GM19452 (cell line): ENCODE data around the gene COPS4.
"Not testable (repeated sequence)": the region's sequence is repeated elsewhere in the genome, so short reads cannot be mapped to it uniquely, and the experiment has no call there.

ENCODE experiments used
- ATAC-seq: cut with Tn5 transposase; IDR thresholded peaks from one replicate; pipeline ENCODE4 v1.9.1; 2021; ENCODE audit not compliant: unreplicated experiment

Gene COPS4

DNA sequence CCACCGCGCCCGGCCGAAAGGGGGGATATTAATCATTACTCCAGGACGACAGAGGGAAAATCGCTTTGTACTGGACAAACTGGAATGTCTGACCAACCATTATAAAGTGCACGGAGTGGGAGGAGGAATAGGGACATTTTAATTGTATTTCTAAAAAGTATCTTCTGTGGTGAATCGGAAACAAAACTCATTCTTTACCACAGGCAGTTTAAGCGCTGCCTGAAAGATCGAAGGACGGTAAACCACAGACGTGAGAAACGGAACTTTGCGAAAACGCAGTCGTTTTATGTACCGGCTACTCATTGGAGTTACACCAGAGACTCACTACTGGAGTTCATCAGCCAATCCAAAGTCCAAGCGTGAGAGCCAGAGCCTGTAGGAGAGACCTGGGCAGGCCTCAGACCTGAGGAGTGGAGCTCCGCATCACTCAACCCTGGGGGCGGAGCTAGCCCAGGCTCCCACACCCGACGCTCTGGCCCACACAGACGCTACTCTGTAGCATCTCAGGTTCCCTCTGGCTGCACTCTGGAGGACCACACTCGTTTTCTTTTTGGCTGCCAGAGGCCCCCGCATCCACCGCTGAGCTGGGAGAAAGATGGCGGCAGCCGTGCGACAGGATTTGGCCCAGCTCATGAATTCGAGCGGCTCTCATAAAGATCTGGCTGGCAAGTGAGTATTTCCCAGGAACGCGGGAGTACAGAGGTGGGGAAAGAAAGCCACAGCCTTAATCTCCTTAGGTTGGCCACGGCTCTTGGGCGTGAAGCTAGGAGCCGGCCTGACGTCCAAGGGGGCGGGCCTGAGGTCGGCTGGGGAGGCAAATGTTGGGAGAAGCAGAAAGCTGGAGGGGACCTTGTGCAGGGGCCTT, at the start of gene COPS4:
TSS of gene COPS4 (plus strand) at position 554 of the 865 bp plus-strand sequence. CDS start at position 596, 42 bp downstream.
- peak; percentile 99 for ATAC-seq

DNA sequence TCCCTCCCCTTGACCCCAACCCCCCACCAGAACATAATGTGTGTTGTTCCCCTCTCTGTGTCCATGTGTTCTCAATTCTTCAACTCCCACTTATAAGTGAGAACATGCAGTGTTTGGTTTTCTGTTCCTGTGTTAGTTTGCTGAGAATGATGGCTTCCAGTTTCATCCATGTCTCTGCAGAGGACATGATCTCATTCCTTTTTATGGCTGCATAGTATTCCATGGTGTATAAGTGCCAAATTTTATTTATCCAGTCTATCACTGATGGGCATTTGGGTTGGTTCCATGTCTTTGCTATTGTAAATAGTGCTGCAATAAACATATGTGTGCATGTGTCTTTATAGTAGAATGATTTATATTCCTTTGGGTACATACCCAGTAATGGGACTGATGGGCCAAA, 47.5 kb upstream of the COPS4 start:
- ATAC-seq, result not testable (repeated sequence)

DNA sequence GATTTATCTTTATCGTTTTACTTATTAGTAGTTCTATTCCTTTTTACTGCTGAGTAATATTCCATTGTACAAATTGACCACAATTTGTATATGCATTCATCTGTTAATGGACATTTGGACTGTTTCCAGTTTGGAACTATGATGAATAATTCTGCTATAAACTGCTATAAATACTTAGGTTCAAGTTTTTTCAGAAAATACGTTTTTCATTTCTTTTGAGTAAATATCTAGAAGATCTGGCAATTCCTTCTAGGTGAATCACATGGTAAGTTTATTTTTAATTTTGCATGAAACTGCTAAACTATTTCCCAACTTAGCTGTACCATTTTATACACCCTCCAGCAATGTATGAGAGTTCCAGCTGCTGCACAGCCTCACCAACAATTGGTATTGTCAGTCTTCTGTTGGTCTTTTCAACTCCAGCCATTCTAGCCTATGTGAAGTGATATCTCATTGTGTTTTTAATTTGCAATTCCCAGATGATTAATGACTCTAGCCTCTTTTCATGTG, 46.6 kb upstream of the COPS4 start:
- ATAC-seq, result no peak

DNA sequence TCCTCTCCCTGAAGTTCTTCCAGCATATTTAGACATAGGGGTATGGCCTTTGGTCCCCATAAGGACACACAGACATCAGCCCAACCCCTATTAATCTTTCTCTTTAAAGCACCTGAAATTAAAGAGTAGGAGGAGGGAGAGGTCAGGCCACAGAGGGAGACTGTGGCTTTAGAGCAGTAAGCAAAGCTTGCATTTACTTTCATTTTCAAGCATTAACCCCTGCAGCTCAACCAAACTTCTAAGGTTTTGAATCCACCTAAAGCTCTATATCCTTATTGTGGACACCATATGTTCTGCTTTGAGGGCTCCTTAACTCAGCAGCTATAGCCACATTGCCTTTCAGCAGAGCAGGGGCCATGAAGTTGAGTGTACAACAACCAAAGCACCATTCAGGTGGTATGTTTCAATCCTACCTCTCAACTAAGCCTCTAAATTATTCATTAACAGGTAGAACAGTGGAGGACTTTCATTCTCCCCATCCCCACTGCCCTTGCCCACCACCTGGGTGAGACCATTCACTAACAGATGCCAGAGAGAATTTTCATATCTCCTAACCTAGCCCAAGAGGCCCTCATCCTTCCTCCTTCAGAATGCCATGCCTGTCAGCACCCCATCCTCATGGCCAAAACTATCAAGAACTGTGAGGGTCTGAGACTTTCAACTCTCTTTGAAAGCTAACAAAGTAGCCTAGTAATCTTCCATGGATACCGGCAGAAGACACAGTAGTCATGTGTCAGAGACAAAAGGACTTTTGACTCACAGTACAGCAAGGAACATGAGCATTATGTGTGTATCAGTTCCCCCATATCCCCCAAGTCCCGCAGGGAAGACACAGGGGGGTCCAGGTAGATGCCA, 45.2 kb upstream of the COPS4 start:
- peak; percentile 93 for ATAC-seq

- ATAC-seq, result no peak
Measured at GRCh38 chr4:82994834-82995233, 40.1 kb upstream of the COPS4 start.

GRCh38 chr4:82998898-82999297, 36.1 kb upstream of the COPS4 start:
- ATAC-seq, result no peak

DNA sequence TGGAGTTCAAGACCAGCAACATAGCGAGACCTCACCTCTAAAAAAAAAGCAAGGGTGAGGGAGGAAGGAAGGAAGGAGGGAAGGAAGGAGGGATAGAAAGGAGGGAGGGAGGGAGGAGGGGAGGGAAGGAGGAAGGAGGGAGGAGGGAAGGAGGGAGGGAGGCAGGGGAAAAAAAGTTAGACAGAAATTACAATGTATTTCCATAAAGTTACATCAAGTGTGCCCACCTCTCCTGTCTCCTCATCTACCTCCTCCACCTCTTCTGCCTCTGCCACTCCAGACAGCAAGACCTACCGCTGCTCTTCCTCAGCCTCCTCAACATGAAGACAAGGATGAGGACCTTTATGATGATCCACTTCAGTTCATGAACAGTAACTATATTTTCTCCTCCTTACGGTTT, 32.7 kb upstream of the COPS4 start:
- ATAC-seq, result no peak

DNA sequence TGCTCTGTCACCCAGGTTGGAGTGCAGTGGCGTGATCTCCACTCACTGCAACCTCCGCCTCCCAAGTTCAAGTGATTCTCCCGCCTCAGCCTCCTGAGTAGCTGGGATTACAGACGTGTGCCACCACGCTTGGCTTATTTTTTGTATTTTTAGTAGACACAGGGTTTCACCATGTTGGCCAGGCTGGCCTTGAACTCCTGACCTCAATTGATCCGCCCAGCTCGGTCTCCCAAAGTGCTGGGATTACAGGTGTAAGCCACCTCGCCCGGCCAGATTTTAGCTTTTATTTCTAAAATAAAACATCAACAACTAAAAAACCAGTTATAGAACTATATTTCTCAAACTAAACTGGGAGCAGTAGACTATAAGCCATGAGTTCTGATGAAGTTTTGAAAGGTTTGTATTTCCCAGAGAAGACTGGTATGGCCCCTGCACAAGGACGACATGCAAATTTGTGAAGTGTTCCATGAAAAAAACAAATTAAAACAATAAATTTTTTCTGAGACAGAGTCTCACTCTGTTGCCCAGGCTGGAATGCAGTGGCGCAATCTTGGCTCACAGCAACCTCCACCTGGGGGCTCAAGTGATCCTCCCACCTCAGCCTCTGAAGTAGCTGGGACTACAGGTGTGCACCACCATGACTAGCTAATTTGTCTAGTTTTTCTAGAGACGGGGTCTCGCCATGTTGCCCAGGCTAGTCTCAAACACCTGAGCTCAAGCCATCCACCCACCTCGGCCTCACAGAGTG, 31.8 kb upstream of the COPS4 start:
- ATAC-seq, result not testable (repeated sequence)

- ATAC-seq, result no peak
Measured at GRCh38 chr4:83009529-83009928, 25.5 kb upstream of the COPS4 start.

GRCh38 chr4:83010111-83010521, 24.9 kb upstream of the COPS4 start:
- no peak for ATAC-seq

DNA sequence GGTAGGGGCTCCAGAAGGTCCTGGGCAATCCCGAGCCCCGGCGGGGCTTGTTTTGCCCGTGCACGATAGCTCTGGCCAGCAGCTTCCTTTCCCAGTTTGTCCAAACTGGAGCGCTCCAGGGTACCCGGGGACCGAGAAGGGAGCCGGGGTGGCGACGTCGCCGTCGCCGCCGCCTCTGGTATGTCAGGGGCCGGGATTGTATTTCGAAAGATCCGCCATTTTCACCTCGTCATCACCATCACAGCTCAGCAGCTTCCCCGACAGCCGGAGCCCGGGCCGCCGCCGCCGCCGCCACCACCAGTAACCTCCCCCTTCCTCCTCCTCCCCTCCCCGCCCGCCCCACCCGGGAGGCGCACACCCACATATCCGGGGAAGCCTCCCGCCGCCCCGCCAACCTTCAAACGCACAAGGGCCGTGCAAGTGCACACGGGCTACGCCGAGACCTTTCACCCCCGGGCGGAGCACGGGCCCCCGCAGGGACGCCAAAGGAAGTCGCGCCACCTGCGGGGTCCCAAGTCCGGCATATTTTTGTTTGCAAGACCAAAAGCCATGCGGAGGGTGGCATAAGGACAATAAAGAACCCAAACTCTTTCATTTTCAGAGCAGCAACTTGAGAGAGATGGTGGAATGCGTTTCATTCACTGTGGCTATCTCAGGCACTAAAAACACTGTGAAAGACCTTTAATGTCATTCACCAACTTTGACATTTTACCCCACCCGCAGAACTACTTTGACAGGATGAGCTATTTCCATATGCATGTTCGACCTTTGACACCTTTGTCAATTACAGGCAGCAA, 24.3 kb upstream of the COPS4 start, which contains the start of gene LIN54:
TSS of gene LIN54 (minus strand) at position 302 of the 797 bp plus-strand sequence. CDS start 25,979 bp downstream, outside the sequence.
- ATAC-seq, result peak; percentile 36

- no peak for ATAC-seq
Measured at GRCh38 chr4:83011689-83012199, 23.2 kb upstream of the COPS4 start.

- peak; percentile 15 for ATAC-seq
Measured at GRCh38 chr4:83012200-83012686, 22.7 kb upstream of the COPS4 start.

- peak; percentile 84 for ATAC-seq
Measured at GRCh38 chr4:83012687-83013419, 22.1 kb upstream of the COPS4 start.

GRCh38 chr4:83013420-83013867, 21.5 kb upstream of the COPS4 start:
- ATAC-seq, result no peak

GRCh38 chr4:83013902-83014301, 21.1 kb upstream of the COPS4 start:
- ATAC-seq, result no peak

- ATAC-seq, result no peak
Measured at GRCh38 chr4:83019794-83020494, 15.0 kb upstream of the COPS4 start.
